ENCODE data around the gene ARHGAP8. TPM values are rescaled to one million over a fixed set of nuclear protein-coding genes. Genes with fewer than 3 reads are reported as not detected.
"Not testable (repeated sequence)": the region's sequence is repeated elsewhere in the genome, so short reads cannot be mapped to it uniquely, and the experiment has no call there.

Gene ARHGAP8
- polyA plus RNA-seq, 10 donors: 0.78 to 2.4 (median 1.2) TPM

GRCh38 chr22:44855855-44856254 lies 103.5 kb downstream of the ARHGAP8 start:
- DNase-seq: no peak

DNA sequence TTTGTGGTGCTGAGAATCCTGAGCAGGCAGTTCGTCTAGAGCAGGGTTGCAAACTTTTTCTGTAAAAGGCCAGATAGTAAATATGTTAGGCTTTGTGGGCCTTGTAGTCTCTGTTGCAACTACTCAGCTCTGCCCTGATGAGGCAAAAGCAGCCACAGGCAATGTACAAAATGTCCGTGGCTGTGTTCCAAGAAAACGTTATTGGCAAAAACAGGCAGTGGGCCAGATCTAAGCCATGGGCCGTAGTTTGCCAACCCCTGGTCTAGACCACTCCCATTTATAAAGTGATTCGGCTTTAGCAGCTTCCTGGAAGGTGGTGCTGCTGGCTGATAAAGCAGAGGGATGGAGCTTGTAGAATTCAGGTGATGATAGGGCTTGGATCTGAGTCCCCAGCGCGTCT lies 106.4 kb downstream of the ARHGAP8 start:
- not testable (repeated sequence) for DNase-seq

- DNase-seq: no peak
Observed at GRCh38 chr22:44859641-44860040, 107.3 kb downstream of the ARHGAP8 start.

DNA sequence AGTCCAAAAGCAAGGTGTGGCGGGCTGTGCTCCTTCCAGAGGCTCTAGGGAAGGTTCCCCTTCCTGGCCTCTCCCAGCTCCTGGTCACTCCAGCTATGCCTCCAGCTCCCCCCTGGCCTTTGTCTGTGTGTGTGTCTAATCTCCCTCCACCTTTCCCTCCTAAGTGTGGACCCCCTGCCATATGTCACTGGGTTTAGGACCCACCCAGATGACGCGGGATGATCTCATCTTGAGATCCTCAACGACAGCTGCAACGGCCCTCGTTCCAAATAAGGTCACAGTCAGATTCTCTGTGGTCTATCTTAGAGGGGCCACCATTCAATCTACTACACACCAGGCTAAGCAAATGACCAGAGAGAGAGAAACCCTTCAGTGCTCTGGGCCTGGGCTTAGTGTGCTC lies 107.9 kb downstream of the ARHGAP8 start:
- peak in 1 of 3 donors; percentile 39 for DNase-seq

DNA sequence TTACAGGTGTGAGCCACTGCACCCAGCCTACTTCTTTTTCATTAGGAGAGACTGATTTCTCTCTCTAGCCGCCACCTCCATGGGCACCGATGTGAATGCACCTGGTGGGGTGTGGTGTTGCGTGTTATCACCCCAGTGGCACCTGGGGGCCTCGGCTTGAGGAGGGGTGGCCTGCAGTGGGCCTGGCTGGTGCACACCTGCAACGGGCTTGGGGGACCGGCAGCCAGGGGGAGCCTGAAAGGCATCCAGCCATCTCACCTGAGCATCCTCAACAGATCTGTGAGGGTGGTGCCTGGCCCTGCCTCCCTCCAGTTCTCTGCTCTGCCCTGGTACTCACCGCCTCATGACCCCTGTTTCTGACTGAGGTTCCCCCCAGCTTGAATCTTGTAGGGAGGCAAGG lies 108.9 kb downstream of the ARHGAP8 start:
- DNase-seq: no peak

GRCh38 chr22:44862281-44862680 lies 109.9 kb downstream of the ARHGAP8 start:
- DNase-seq: no peak

DNA sequence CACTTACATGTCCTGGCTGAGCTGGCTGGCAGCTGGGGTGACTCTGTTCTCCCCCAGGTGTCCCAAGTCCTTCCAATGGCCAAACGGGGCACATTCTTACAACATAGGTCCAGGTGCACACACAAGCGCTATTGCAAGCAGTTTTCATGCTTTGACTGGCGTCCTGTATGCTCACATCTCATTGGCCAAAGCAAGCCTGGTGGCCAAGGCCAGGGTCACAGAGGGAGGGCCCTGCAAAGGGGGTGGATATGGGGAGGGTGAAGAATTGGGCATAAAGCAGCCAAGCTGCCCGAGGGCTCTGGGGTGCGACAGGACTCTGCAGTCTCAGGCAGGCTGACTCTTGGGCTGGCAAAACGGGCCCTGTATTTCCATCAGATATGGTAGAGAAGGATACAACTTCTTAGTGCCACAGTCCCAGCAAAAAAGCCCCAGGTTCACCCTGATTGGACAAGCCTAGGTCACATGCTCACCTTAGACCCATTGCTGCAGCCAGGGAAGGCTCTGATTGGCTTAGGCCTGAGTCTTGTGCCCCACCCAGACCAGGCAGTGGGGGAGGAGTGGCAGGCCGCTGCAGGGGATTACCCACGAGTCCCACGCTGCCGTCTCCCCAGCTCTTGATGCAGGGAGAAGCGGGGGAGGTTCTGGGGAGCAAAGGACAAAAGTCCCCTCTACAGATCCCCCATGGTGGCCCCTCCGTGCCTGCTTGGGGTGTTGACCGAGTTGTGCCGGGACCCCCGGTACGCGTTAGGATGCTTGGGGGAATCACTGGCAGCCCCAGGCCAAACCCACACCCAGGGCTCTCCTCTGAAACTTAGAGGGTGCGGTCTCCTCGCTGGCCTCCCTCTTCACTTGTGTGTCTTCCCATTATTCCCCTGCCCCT lies 110.8 kb downstream of the ARHGAP8 start:
- no peak for DNase-seq

GRCh38 chr22:44865193-44866057 lies 113.0 kb downstream of the ARHGAP8 start:
- no peak for DNase-seq

- DNase-seq: no peak
Observed at GRCh38 chr22:44869196-44869595, 116.8 kb downstream of the ARHGAP8 start.

- peak in 1 of 3 donors; percentile 19 for DNase-seq
Observed at GRCh38 chr22:44870021-44870420, 117.6 kb downstream of the ARHGAP8 start.

DNA sequence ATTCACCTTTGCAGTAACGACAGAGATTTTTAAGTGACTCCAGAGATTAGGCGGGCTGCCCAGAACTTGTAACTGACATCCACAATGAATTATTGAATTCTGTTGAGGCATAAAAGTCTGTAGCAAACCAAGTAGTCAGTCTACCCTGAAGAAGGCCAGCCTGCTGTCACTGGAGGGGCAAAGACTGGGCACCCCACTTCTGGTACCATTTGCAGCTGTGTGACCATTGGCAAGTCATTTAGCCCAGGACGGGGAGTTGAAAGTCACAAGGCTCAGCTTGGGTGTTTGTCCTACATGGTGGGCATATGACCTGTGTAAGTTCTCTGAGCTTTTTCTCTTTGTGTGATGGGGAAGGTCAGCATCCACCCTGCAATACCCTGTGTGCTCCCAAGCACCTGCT lies 119.4 kb downstream of the ARHGAP8 start:
- no peak for DNase-seq

GRCh38 chr22:44876921-44877320 lies 124.5 kb downstream of the ARHGAP8 start:
- no peak for DNase-seq

DNA sequence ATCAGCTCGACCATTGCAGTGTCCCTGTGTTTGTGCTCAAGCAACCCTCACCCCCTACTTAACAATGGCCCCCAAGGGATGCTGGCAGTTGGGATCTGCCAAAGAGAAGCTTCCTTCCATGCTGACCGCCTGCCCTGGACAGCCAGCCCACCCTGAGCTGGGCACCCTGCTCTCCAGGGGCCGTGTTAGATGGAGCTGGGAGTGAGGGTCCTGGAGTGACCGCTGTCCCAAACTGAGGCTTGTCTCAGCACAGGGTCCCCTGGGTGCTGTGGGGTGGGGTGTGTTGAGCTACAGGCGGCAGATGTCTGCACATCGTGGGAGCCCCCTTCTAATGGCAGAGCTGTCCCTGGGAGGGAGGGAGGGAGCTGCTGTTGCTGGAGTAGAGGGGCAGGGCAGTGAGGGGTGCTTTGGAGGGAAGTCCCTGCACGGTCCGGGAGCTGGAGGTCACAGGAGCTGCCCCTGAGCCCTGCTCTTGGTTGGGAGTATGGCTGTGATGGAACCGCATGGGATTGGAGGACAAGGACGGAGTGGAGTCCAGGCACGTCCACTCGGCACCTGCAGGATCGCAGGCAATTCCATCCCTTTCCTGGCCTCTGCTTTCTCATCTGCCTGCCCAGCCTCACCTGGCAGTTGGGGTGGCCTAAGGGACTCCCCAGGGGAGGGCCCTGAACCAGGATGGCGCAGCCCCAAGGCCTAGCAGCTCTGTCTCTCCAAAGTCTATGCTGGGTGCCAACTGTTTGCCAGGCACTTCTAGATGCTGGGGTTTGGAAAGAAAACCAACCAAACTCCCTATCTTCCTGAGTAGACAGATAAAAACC lies 126.3 kb downstream of the ARHGAP8 start:
- no peak for DNase-seq

GRCh38 chr22:44879301-44879680 lies 126.9 kb downstream of the ARHGAP8 start:
- no peak for DNase-seq

- DNase-seq: no peak
Observed at GRCh38 chr22:44880610-44881290, 128.4 kb downstream of the ARHGAP8 start.

DNA sequence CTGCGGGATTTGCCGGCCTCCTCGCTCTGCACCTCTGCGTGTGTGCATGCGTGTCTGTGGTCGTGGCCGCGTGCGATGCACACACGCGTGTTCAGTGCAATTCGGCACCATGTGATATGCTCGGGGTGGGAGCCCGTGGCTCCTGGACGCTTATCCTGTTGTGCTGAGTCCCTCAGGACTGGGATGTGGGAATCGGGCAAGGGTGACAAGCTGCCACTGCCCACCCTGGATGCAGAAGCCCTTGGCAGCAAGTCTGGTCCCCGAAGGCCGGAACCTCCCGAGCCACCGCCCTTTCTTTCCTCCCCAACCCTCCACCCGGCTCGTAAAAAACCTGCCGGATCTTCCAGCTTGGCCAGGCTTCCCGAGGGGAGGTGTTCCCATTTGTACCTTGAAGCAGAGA lies 129.2 kb downstream of the ARHGAP8 start:
- no peak for DNase-seq

- no peak for DNase-seq
Observed at GRCh38 chr22:44882226-44882905, 130.0 kb downstream of the ARHGAP8 start.

DNA sequence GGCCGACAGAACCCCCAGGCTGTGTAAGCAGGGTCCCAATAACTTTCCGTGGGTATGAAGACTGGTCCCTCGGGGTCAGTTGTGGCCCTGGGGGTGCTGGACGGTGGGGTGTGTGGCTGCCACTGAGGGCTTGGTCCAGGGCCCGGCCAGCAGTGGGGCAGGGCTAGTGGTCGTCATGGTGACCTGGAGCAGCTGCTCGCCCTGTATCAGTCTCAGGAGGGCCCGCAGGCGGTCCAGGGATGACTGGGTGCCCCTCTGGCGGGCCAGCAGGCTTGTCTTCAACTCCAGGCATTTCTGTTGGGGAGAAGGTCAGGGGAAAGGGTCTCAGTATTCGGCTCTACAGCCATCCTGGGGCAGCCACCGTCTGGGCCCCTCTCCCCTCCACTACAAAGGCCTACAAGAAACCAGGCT lies 130.6 kb downstream of the ARHGAP8 start:
- no peak for DNase-seq

DNA sequence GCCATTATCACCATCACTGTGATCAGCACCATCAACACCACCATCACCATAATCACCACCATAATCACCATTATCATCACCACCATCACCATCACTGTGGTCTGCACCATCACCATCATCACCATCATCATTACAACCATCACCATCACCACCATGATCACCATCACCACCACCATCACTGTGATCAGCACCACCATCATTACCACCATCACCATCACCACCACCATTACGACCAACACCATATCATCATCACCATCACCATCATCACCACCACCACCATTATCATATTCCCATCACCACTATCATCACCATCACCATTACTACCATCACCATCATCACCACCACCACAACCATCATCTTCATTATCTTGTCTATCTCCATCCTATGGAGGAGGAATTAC lies 132.2 kb downstream of the ARHGAP8 start:
- DNase-seq: no peak

DNA sequence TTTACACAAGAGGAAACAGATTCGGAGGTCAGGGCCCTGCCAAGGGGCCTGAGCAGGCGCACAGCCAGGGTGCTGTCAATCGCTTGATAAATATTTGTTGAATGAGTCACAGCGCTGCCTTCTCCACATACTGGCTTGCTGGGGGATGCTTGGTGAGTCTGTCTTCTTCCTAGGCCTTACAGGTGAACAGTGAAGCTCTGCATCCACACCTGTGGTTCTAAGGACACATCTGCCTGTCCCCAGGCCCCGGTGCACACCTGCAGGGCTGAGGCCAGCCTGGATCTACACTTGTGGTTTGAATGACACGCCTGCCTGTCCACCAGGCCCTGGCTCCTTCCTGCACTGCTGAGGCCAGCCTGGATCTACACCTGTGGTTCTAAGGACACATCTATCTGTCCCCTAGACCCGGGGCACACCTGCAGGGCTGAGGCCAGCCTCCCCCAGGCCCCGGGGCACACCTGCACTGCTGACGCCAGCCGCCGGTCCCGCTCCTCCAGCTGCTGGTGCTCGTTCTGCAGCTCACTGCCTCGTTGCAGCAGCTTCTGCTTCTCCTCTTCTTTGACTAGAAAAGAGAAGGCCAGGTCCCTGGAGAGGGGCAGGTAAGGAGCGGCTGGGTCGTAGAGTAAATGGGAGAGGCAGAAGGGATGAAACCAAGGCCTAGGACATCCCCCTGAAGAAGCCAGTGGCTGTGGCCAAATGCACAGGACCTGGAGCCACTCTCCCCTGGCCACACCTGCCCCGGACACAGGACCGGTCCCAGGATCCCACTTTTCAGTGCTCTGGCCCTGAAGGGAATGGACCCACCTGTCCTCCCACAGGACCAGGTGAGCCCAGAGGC lies 132.8 kb downstream of the ARHGAP8 start:
- DNase-seq: no peak

All from muscle of back (tissue), 11 donors.